Measurements from ENCODE around the gene HMMR.

GRCh38 chr5:163458778-163459385 is 1.6 kb upstream of the HMMR start:
- TF ChIP-seq CTCF (IDR thresholded peaks at IDR 0.05): no peak
- no peak for TF ChIP-seq POLR2A (IDR thresholded peaks at IDR 0.05)
